Right lobe of liver (tissue), 6 donors: ENCODE results near the gene RNLS. TPM values are rescaled to one million over a fixed set of nuclear protein-coding genes. Genes with fewer than 3 reads are reported as not detected.

ENCODE experiments used
- ATAC-seq, 4 donors: fragments of 200-7000 bp; cut with Tn5 transposase; one replicate each; pipeline ENCODE4 v1.9.1; 2020; ENCODE audit warnings: mild to moderate bottlenecking in 4 of 4, moderate library complexity in 4 of 4
- DNase-seq, 3 donors: peaks; one replicate each; pipeline ENCODE4 v3.0.0-alpha.2; 2020
- H3K27ac ChIP-seq, 3 donors: fragments of 200-600 bp; one replicate each; pipeline ENCODE4 v1.8.0; 2022
- H3K27me3 ChIP-seq, 2 donors: fragments of 200-600 bp; one replicate each; pipeline ENCODE4 v1.8.0; 2022
- H3K36me3 ChIP-seq, 4 donors: fragments of 200-600 bp; sonication (generic) in 1 of 4; one replicate each; pipeline versions ENCODE4 v1.5.1 to v1.8.0; 2017 to 2022; ENCODE audit warnings: control low read depth in 1 of 4
- H3K4me1 ChIP-seq, 4 donors: fragments of 200-600 bp; sonication (generic) in 1 of 4; one replicate each; pipeline versions ENCODE4 v1.5.1 to v1.8.0; 2017 to 2022; ENCODE audit warnings: control low read depth in 1 of 4
- H3K4me3 ChIP-seq, 3 donors: fragments of 200-600 bp; one replicate each; pipeline ENCODE4 v1.8.0; 2022
- H3K9me3 ChIP-seq, 4 donors: fragments of 200-600 bp; sonication (generic) in 1 of 4; one replicate each; pipeline versions ENCODE4 v1.5.1 to v1.8.0; 2017 to 2022; ENCODE audit warnings: control low read depth in 1 of 4
- CTCF ChIP-seq, 4 donors: fragments of 200-600 bp in 3 of 4; fragments of 450-650 bp in 1 of 4; IDR thresholded peaks; one replicate each; pipeline versions ENCODE4 v1.5.1 to v1.8.0; 2016 to 2022; ENCODE audit warnings: antibody characterized with exemption in 4 of 4, mild to moderate bottlenecking in 2 of 4
- POLR2A ChIP-seq: fragments of 450-650 bp; IDR thresholded peaks from one replicate; pipeline ENCODE4 v1.6.1; 2017; ENCODE audit warnings: antibody characterized with exemption, mild to moderate bottlenecking
- WGBS: methylation state at CpG from one replicate; pipeline ENCODE4 v1.1.6; 2018; ENCODE audit warnings: low coverage, low lambda C conversion rate; ENCODE audit not compliant: insufficient coverage; ENCODE audit errors: missing lambda C conversion rate; 5-methylcytosine and 5-hydroxymethylcytosine counted together
- intact Hi-C, 2 donors: fragments of 100-400 bp; cut with DNase I; formaldehyde crosslinking; loops; one replicate each; pipeline versions ENCODE4 v1.11.2 to v1.14.1; 2022
- total RNA-seq, 6 experiments: library from RNA; depleted of rRNA in 2 of 6; stranded (reverse); fragments of >200 nt in 2 of 6; fragmentation: NEBNext Ultra II Directional in 3 of 6; extraction: Animal tissue kit (Norgen Biotek cat#: 25700) in 3 of 6; gene quantifications; one replicate each; pipeline versions ENCODE4 v1.1.0 to v1.2.4, GENCODE V29; 2016 to 2023
- donor health status: DM: no; HTN: yes; CAD: no.
- donor health status: DM: no; HTN: no; CAD: no.
- donor health status: DM: no; HTN: no; CAD: no.
- donor health status: DM: no; HTN: yes; CAD: no.
- donor health status: DM: no; HTN: yes; CAD: no.

Gene RNLS
- total RNA-seq, 6 experiments from 2014 or later, result 5.9 to 10.5 (median 7.3) TPM

GRCh38 chr10:88456730-88457129, 126.4 kb downstream of the RNLS start:
- TF ChIP-seq POLR2A (no peak), CTCF (IDR thresholded peaks at IDR 0.05) (no peak)
- 76% methylated on average over 3 of the region's 3 CpGs for WGBS
- Histone ChIP-seq H3K4me3 (no peak overlapping the region), H3K9me3 (no peaks in the 10 kb centered on the region), H3K4me1 (peaks cover 0 to 10% (median 0%) of the 10 kb centered on the region in 4 donors), H3K27me3 (no peaks in the 10 kb centered on the region), H3K27ac (no peak overlapping the region), H3K36me3 (no peaks in the 10 kb centered on the region)
- DNase-seq (no peak), ATAC-seq (no peak)
- intact Hi-C loops, result no loop called here

GRCh38 chr10:88455831-88456230, 127.3 kb downstream of the RNLS start:
- no peak for ATAC-seq
- Histone ChIP-seq H3K4me1 (peaks cover 0 to 10% (median 0%) of the 10 kb centered on the region in 4 donors), H3K9me3 (no peaks in the 10 kb centered on the region), H3K36me3 (no peaks in the 10 kb centered on the region), H3K27ac (no peak overlapping the region), H3K27me3 (no peaks in the 10 kb centered on the region), H3K4me3 (no peak overlapping the region)
- intact Hi-C loops, result no loop called here
- no peak for TF ChIP-seq CTCF (IDR thresholded peaks at IDR 0.05)
- TF ChIP-seq POLR2A, result no peak
- WGBS, result 70% methylated on average over 2 of the region's 2 CpGs
- no peak for DNase-seq

GRCh38 chr10:88450201-88450600, 132.9 kb downstream of the RNLS start:
- no peaks in the 10 kb centered on the region for H3K36me3 ChIP-seq
- no peak overlapping the region for H3K4me3 ChIP-seq
- no peaks in the 10 kb centered on the region for H3K27me3 ChIP-seq
- intact Hi-C loops, result no loop called here
- H3K27ac ChIP-seq, result no peak overlapping the region
- no peaks in the 10 kb centered on the region for H3K9me3 ChIP-seq
- WGBS, result no CpG with 5 or more reads among the region's 1 CpG
- ATAC-seq (no peak), DNase-seq (no peak)
- no peak for TF ChIP-seq POLR2A
- TF ChIP-seq CTCF (IDR thresholded peaks at IDR 0.05), result no peak
- H3K4me1 ChIP-seq, result no peaks in the 10 kb centered on the region

GRCh38 chr10:88442716-88443115, 140.4 kb downstream of the RNLS start:
- intact Hi-C loops, result no loop called here
- DNase-seq (no peak), ATAC-seq (no peak)
- Histone ChIP-seq H3K27ac (no peak overlapping the region), H3K9me3 (no peaks in the 10 kb centered on the region), H3K4me1 (no peaks in the 10 kb centered on the region), H3K27me3 (no peaks in the 10 kb centered on the region), H3K36me3 (no peaks in the 10 kb centered on the region), H3K4me3 (no peak overlapping the region)
- WGBS, result 60% methylated on average over 4 of the region's 4 CpGs
- no peak for TF ChIP-seq CTCF (IDR thresholded peaks at IDR 0.05)
- TF ChIP-seq POLR2A, result no peak

GRCh38 chr10:88440541-88440940, 142.6 kb downstream of the RNLS start:
- no peak for ATAC-seq
- DNase-seq, result no peak
- intact Hi-C loops, result no loop called here
- Histone ChIP-seq H3K27me3 (no peaks in the 10 kb centered on the region), H3K4me3 (no peak overlapping the region), H3K27ac (no peak overlapping the region), H3K4me1 (no peaks in the 10 kb centered on the region), H3K36me3 (no peaks in the 10 kb centered on the region), H3K9me3 (no peaks in the 10 kb centered on the region)
- TF ChIP-seq POLR2A (no peak), CTCF (IDR thresholded peaks at IDR 0.05) (no peak)
